ENCODE measurements around the gene SLC25A36.
A peak's percentile ranks its signal among the peaks of the same experiment; 100 is the strongest.

SLC25A36 gene

GRCh38 chr3:140941434-140942220 lies at the start of gene SLC25A36:
Gene SLC25A36 (plus strand): TSS chr3:140941836. CDS start chr3:140942055, 219 bp downstream.
- DNase-seq: peak; percentile 95
- no peaks in the 10 kb centered on the region for H3K27me3 Mint-ChIP-seq
- peaks cover 46% of the 10 kb centered on the region for H3K4me1 Mint-ChIP-seq (ENCODE audit: low read depth)
- peaks cover 24% of the 10 kb centered on the region for H3K36me3 Mint-ChIP-seq (ENCODE audit: low read depth)
- H3K27ac Mint-ChIP-seq: peak within 1 kb of the TSS; percentile 95
- H3K4me3 Mint-ChIP-seq: peak within 1 kb of the TSS; percentile 95
- H3K9me3 Mint-ChIP-seq: peaks cover 4% of the 10 kb centered on the region

- DNase-seq: no peak
- Mint-ChIP-seq H3K36me3 (ENCODE audit: low read depth) (no peaks in the 10 kb centered on the region), H3K4me1 (ENCODE audit: low read depth) (no peaks in the 10 kb centered on the region), H3K4me3 (no peak overlapping the region), H3K9me3 (no peaks in the 10 kb centered on the region), H3K27me3 (peaks cover 38% of the 10 kb centered on the region), H3K27ac (no peak overlapping the region)
These were observed 44.6 kb upstream of the SLC25A36 start for GRCh38 chr3:140896997-140897396.

- Mint-ChIP-seq H3K27me3 (peaks cover 34% of the 10 kb centered on the region), H3K4me1 (ENCODE audit: low read depth) (no peaks in the 10 kb centered on the region), H3K27ac (no peak overlapping the region), H3K36me3 (ENCODE audit: low read depth) (no peaks in the 10 kb centered on the region), H3K9me3 (no peaks in the 10 kb centered on the region), H3K4me3 (no peak overlapping the region)
- no peak for DNase-seq
These were observed 43.1 kb upstream of the SLC25A36 start for GRCh38 chr3:140898340-140899180.

- Mint-ChIP-seq H3K27me3 (peaks cover 30% of the 10 kb centered on the region), H3K4me3 (no peak overlapping the region), H3K9me3 (no peaks in the 10 kb centered on the region), H3K27ac (no peak overlapping the region), H3K36me3 (ENCODE audit: low read depth) (no peaks in the 10 kb centered on the region), H3K4me1 (ENCODE audit: low read depth) (no peaks in the 10 kb centered on the region)
- DNase-seq: no peak
These were observed 42.3 kb upstream of the SLC25A36 start for GRCh38 chr3:140899363-140899762.

GRCh38 chr3:140902791-140903190 lies 38.8 kb upstream of the SLC25A36 start:
- Mint-ChIP-seq H3K9me3 (no peaks in the 10 kb centered on the region), H3K4me1 (ENCODE audit: low read depth) (no peaks in the 10 kb centered on the region), H3K27ac (no peak overlapping the region), H3K36me3 (ENCODE audit: low read depth) (no peaks in the 10 kb centered on the region), H3K27me3 (no peaks in the 10 kb centered on the region), H3K4me3 (no peak overlapping the region)
- no peak for DNase-seq

GRCh38 chr3:140903196-140903595 lies 38.4 kb upstream of the SLC25A36 start:
- DNase-seq: no peak
- Mint-ChIP-seq H3K4me1 (ENCODE audit: low read depth) (no peaks in the 10 kb centered on the region), H3K9me3 (no peaks in the 10 kb centered on the region), H3K27ac (no peak overlapping the region), H3K27me3 (no peaks in the 10 kb centered on the region), H3K4me3 (no peak overlapping the region), H3K36me3 (ENCODE audit: low read depth) (no peaks in the 10 kb centered on the region)

- Mint-ChIP-seq H3K4me3 (no peak overlapping the region), H3K36me3 (ENCODE audit: low read depth) (no peaks in the 10 kb centered on the region), H3K27ac (no peak overlapping the region), H3K9me3 (no peaks in the 10 kb centered on the region), H3K4me1 (ENCODE audit: low read depth) (no peaks in the 10 kb centered on the region), H3K27me3 (no peaks in the 10 kb centered on the region)
- DNase-seq: no peak
These were observed 37.1 kb upstream of the SLC25A36 start for GRCh38 chr3:140904521-140904920.

GRCh38 chr3:140905559-140905958 lies 36.1 kb upstream of the SLC25A36 start:
- Mint-ChIP-seq H3K36me3 (ENCODE audit: low read depth) (no peaks in the 10 kb centered on the region), H3K27me3 (peaks cover 4% of the 10 kb centered on the region), H3K4me3 (no peak overlapping the region), H3K4me1 (ENCODE audit: low read depth) (no peaks in the 10 kb centered on the region), H3K9me3 (no peaks in the 10 kb centered on the region), H3K27ac (no peak overlapping the region)
- DNase-seq: no peak

- no peak for DNase-seq
- H3K27ac Mint-ChIP-seq: no peak overlapping the region
- no peaks in the 10 kb centered on the region for H3K9me3 Mint-ChIP-seq
- peaks cover 4% of the 10 kb centered on the region for H3K27me3 Mint-ChIP-seq
- H3K4me3 Mint-ChIP-seq: no peak overlapping the region
- no peaks in the 10 kb centered on the region for H3K4me1 Mint-ChIP-seq (ENCODE audit: low read depth)
- H3K36me3 Mint-ChIP-seq (ENCODE audit: low read depth): no peaks in the 10 kb centered on the region
These were observed 34.9 kb upstream of the SLC25A36 start for GRCh38 chr3:140906785-140907184.

GRCh38 chr3:140910860-140911259 lies 30.8 kb upstream of the SLC25A36 start:
- no peak overlapping the region for H3K27ac Mint-ChIP-seq
- no peak for DNase-seq
- peaks cover 13% of the 10 kb centered on the region for H3K27me3 Mint-ChIP-seq
- H3K4me1 Mint-ChIP-seq (ENCODE audit: low read depth): no peaks in the 10 kb centered on the region
- no peaks in the 10 kb centered on the region for H3K36me3 Mint-ChIP-seq (ENCODE audit: low read depth)
- H3K9me3 Mint-ChIP-seq: no peaks in the 10 kb centered on the region
- H3K4me3 Mint-ChIP-seq: no peak overlapping the region

- Mint-ChIP-seq H3K4me3 (no peak overlapping the region), H3K27me3 (peaks cover 13% of the 10 kb centered on the region), H3K4me1 (ENCODE audit: low read depth) (no peaks in the 10 kb centered on the region), H3K36me3 (ENCODE audit: low read depth) (no peaks in the 10 kb centered on the region), H3K27ac (no peak overlapping the region), H3K9me3 (no peaks in the 10 kb centered on the region)
- DNase-seq: no peak
These were observed 29.8 kb upstream of the SLC25A36 start for GRCh38 chr3:140911822-140912221.

GRCh38 chr3:140913728-140914127 lies 27.9 kb upstream of the SLC25A36 start:
- H3K4me3 Mint-ChIP-seq: no peak overlapping the region
- no peak overlapping the region for H3K27ac Mint-ChIP-seq
- H3K4me1 Mint-ChIP-seq (ENCODE audit: low read depth): no peaks in the 10 kb centered on the region
- H3K27me3 Mint-ChIP-seq: peaks cover 19% of the 10 kb centered on the region
- H3K36me3 Mint-ChIP-seq (ENCODE audit: low read depth): no peaks in the 10 kb centered on the region
- DNase-seq: no peak
- H3K9me3 Mint-ChIP-seq: no peaks in the 10 kb centered on the region

- Mint-ChIP-seq H3K4me1 (ENCODE audit: low read depth) (no peaks in the 10 kb centered on the region), H3K36me3 (ENCODE audit: low read depth) (no peaks in the 10 kb centered on the region), H3K4me3 (no peak overlapping the region), H3K27ac (no peak overlapping the region), H3K27me3 (peaks cover 23% of the 10 kb centered on the region), H3K9me3 (no peaks in the 10 kb centered on the region)
- no peak for DNase-seq
These were observed 27.2 kb upstream of the SLC25A36 start for GRCh38 chr3:140914384-140914945.

GRCh38 chr3:140916603-140917002 lies 25.0 kb upstream of the SLC25A36 start:
- Mint-ChIP-seq H3K27me3 (peaks cover 25% of the 10 kb centered on the region), H3K27ac (no peak overlapping the region), H3K4me3 (no peak overlapping the region), H3K36me3 (ENCODE audit: low read depth) (no peaks in the 10 kb centered on the region), H3K4me1 (ENCODE audit: low read depth) (no peaks in the 10 kb centered on the region), H3K9me3 (no peaks in the 10 kb centered on the region)
- DNase-seq: no peak

- Mint-ChIP-seq H3K9me3 (no peaks in the 10 kb centered on the region), H3K27ac (no peak overlapping the region), H3K36me3 (ENCODE audit: low read depth) (no peaks in the 10 kb centered on the region), H3K27me3 (peaks cover 23% of the 10 kb centered on the region), H3K4me1 (ENCODE audit: low read depth) (no peaks in the 10 kb centered on the region), H3K4me3 (no peak overlapping the region)
- DNase-seq: no peak
These were observed 23.9 kb upstream of the SLC25A36 start for GRCh38 chr3:140917772-140918171.

All from activated T-cell treated with anti-CD3 and anti-CD28 coated beads, Interleukin-2, amount 50 U/mL, for 24 hours (primary cell).